Panc1 (cell line): ENCODE results near the gene TSPAN5. TPM values are rescaled to one million over a fixed set of nuclear protein-coding genes. Genes with fewer than 3 reads are reported as not detected.

Experiments used
- ATAC-seq: fragments of 200-7000 bp; cut with Tn5 transposase; 2 replicates; pipeline ENCODE4 v1.9.1; 2020; ENCODE audit warnings: mild to moderate bottlenecking, moderate library complexity
- BruUV-seq: library from RNA; stranded (reverse); fragments of 400-500 nt; replicated peaks from 2 replicates; lab custom pipeline; 2021; lab: Mats Ljungman, UMichigan
- CTCF ChIA-PET: fragments of 300-600 bp; sonication (Branson Sonifier 250); formaldehyde crosslinking; loops from one replicate; lab custom pipeline; 2022; ENCODE audit warnings: antibody characterized with exemption; lab: Charles Lee
- POLR2A ChIA-PET: fragments of 300-600 bp; sonication (Branson Sonifier 250); formaldehyde crosslinking; loops from one replicate; lab custom pipeline; 2022; ENCODE audit warnings: antibody characterized with exemption; lab: Charles Lee
- DNase-seq: peaks from one replicate; pipeline ENCODE4 v3.0.0-alpha.2; 2010; ENCODE audit warnings: low read depth, low spot score
- H3K27ac ChIP-seq: 2 replicates; pipeline ENCODE4 v1.5.1; 2011; ENCODE audit warnings: mild to moderate bottlenecking, low read length, inconsistent platforms
- H3K27me3 ChIP-seq: fragments of 200-500 bp; sonication (Bioruptor generic); 2 replicates; pipeline ENCODE4 v1.6.0; 2014; ENCODE audit warnings: low read length, inconsistent platforms; ENCODE audit not compliant: control insufficient read depth, insufficient read depth
- H3K36me3 ChIP-seq: fragments of 200-500 bp; sonication (Bioruptor generic); 2 replicates; pipeline ENCODE4 v1.5.1; 2014; ENCODE audit warnings: inconsistent platforms, mild to moderate bottlenecking, low read length, moderate library complexity; ENCODE audit not compliant: control insufficient read depth, insufficient read depth
- H3K4me1 ChIP-seq: 2 replicates; pipeline ENCODE4 v1.5.1; 2011; ENCODE audit warnings: inconsistent platforms, mild to moderate bottlenecking, low read length, moderate library complexity; ENCODE audit not compliant: control insufficient read depth, insufficient read depth
- H3K4me3 ChIP-seq, 2 experiments: 2 replicates each; pipeline ENCODE4 v1.5.1; 2011 to 2012; ENCODE audit warnings: low read depth in 2 of 2, low read length in 2 of 2, mild to moderate bottlenecking in 2 of 2, inconsistent platforms in 1 of 2, moderate library complexity in 1 of 2
- H3K9me3 ChIP-seq: fragments of 200-500 bp; sonication (Bioruptor generic); 2 replicates; pipeline ENCODE4 v1.5.1; 2014; ENCODE audit warnings: low read depth, mild to moderate bottlenecking, inconsistent platforms, low read length, moderate library complexity; ENCODE audit not compliant: control insufficient read depth, insufficient read depth
- POLR2AphosphoS5 ChIP-seq: IDR thresholded peaks from 2 replicates; pipeline ENCODE4 v1.6.1; 2012; ENCODE audit warnings: mild to moderate bottlenecking, low read depth, low read length, moderate library complexity
- SIN3A ChIP-seq: IDR thresholded peaks from 2 replicates; pipeline ENCODE4 v1.6.1; 2012; ENCODE audit warnings: low read depth, mild to moderate bottlenecking, low read length, moderate library complexity, borderline replicate concordance; ENCODE audit not compliant: insufficient read depth
- TCF7L2 ChIP-seq: IDR thresholded peaks from 2 replicates; pipeline ENCODE4 v1.6.1; 2011; ENCODE audit warnings: mild to moderate bottlenecking, low read depth, low read length, inconsistent platforms
- in situ Hi-C: cut with HindIII; loops from 2 replicates; pipeline ENCODE4 v1.10.0; 2016; ENCODE audit warnings: low sequenced_read_pairs, low pct_unique_long_range_greater_than_20kb
- intact Hi-C: fragments of 100-400 bp; cut with micrococcal nuclease; formaldehyde crosslinking; loops from one replicate; pipeline ENCODE4 v1.10.0; 2022; ENCODE audit not compliant: unreplicated experiment
- total RNA-seq: library from RNA; stranded (reverse); gene quantifications from one replicate; pipeline ENCODE4 v1.2.1, GENCODE V29; 2021; ENCODE audit not compliant: unreplicated experiment
- TF ChIP-seq, protein P1 (sequence below): fragments of 450-650 bp; IDR thresholded peaks from 2 replicates; pipeline ENCODE4 v1.5.1; 2017; ENCODE audit warnings: mild to moderate bottlenecking
- TF ChIP-seq, protein P2 (sequence below), 2 experiments: IDR thresholded peaks; 2 replicates each; pipeline ENCODE4 v1.6.1; 2011 to 2012; ENCODE audit warnings: low read depth in 2 of 2, control low read depth in 1 of 2, low read length in 1 of 2, mild to moderate bottlenecking in 1 of 2, moderate library complexity in 1 of 2; ENCODE audit not compliant: insufficient read depth in 1 of 2

The TSPAN5 gene
- total RNA-seq, 1 experiment from 2014 or later = 61.9 TPM

DNA sequence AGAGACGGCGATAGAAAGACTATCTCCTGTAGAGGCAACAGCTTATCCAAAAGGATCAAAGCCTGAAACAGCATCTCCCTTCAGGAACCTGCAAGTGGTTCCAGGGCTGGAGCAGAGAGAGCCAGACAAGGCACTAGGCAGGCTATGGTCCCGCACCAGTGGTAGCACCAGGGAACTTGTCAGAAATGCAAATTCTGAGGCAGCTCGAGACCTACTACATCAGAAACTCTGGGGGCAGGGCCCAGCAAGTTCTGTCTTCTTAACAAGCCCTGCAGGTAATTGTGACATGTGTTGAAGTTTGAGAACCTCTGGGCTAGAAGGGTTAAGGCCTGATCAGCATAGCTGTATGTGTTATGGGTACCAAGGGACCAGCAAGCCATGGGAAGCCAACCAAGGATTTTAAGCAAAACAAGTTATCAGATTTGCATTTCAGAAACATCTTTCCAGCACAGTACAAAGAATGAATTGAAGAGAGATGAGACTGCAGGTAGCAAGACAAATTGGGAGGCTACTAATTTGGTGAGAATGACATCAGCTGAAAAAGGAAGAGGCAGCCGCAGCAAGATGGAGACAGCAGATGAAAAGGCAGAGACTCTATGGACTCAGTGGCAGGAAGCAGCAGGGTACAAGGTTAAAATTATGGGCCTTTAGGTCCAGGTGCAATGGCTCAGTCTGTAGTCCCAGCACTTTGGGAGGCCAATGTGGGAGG is 139.7 kb downstream of the TSPAN5 start:
- H3K9me3 ChIP-seq = no peaks in the 10 kb centered on the region
- no TSS peak for BruUV-seq
- no peak overlapping the region for H3K27ac ChIP-seq
- ChIA-PET POLR2A (interaction anchor here (0.5 kb wide), 1 partner anchor 26 kb away, joined by 3 read pairs; no protein-coding TSS in a partner anchor), CTCF (no interaction called here)
- H3K36me3 ChIP-seq = no peaks in the 10 kb centered on the region
- TF ChIP-seq, protein P1, sequence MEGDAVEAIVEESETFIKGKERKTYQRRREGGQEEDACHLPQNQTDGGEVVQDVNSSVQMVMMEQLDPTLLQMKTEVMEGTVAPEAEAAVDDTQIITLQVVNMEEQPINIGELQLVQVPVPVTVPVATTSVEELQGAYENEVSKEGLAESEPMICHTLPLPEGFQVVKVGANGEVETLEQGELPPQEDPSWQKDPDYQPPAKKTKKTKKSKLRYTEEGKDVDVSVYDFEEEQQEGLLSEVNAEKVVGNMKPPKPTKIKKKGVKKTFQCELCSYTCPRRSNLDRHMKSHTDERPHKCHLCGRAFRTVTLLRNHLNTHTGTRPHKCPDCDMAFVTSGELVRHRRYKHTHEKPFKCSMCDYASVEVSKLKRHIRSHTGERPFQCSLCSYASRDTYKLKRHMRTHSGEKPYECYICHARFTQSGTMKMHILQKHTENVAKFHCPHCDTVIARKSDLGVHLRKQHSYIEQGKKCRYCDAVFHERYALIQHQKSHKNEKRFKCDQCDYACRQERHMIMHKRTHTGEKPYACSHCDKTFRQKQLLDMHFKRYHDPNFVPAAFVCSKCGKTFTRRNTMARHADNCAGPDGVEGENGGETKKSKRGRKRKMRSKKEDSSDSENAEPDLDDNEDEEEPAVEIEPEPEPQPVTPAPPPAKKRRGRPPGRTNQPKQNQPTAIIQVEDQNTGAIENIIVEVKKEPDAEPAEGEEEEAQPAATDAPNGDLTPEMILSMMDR = no peak
- TF ChIP-seq, protein P2, sequence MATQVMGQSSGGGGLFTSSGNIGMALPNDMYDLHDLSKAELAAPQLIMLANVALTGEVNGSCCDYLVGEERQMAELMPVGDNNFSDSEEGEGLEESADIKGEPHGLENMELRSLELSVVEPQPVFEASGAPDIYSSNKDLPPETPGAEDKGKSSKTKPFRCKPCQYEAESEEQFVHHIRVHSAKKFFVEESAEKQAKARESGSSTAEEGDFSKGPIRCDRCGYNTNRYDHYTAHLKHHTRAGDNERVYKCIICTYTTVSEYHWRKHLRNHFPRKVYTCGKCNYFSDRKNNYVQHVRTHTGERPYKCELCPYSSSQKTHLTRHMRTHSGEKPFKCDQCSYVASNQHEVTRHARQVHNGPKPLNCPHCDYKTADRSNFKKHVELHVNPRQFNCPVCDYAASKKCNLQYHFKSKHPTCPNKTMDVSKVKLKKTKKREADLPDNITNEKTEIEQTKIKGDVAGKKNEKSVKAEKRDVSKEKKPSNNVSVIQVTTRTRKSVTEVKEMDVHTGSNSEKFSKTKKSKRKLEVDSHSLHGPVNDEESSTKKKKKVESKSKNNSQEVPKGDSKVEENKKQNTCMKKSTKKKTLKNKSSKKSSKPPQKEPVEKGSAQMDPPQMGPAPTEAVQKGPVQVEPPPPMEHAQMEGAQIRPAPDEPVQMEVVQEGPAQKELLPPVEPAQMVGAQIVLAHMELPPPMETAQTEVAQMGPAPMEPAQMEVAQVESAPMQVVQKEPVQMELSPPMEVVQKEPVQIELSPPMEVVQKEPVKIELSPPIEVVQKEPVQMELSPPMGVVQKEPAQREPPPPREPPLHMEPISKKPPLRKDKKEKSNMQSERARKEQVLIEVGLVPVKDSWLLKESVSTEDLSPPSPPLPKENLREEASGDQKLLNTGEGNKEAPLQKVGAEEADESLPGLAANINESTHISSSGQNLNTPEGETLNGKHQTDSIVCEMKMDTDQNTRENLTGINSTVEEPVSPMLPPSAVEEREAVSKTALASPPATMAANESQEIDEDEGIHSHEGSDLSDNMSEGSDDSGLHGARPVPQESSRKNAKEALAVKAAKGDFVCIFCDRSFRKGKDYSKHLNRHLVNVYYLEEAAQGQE (IDR thresholded peaks at IDR 0.05; ENCODE audit: insufficient read depth in 1 of 2, low read depth in 2 of 2, low read length in 1 of 2) = no peak
- TF ChIP-seq TCF7L2 = no peak
- TF ChIP-seq SIN3A = no peak
- TF ChIP-seq POLR2AphosphoS5 = no peak
- H3K4me3 ChIP-seq = no peak overlapping the region
- in situ Hi-C loops (no loop called here), intact Hi-C loops (no loop called here)
- no peak for ATAC-seq
- H3K4me1 ChIP-seq = peaks cover 30% of the 10 kb centered on the region
- DNase-seq = no peak
- no peaks in the 10 kb centered on the region for H3K27me3 ChIP-seq

DNA sequence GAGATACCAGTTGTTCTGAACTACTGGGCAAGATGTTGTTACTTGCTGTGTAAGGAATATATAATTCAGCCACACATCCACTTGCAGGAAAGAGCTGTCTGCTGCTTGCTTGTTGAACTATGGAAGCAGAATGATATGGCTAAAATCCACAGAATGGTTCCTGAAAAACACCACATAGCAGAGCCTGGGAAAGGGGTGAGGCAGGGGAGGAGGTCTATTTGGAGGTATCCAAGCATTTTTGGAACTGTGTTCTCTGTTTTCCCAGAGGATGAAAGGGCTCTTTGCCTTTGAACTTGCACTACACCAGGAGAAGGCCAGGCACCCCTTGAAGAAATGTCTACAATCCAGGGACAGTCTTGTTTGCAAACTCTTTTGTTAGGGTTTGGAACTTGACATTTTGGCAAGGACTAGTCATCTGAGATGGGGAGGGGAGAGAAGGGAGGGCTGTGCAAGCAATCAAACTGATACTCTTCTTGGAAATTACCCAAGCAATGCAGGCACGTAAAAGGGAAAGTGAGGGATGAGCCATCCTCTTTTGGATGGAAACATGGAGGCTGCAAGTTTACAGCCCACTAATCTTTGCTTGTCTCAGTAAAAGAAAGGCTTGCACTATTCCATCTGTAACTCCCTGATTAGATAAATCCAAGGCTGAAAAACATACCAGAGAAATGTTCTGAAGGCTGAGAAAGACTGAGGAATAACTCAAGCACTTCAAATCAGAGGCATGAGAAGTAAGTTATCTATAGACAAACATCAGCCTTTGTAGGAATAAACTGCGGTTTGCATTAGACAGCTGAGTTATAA is 141.0 kb downstream of the TSPAN5 start:
- ATAC-seq = no peak
- intact Hi-C loops (no loop called here), in situ Hi-C loops (no loop called here)
- Histone ChIP-seq H3K9me3 (no peaks in the 10 kb centered on the region), H3K36me3 (no peaks in the 10 kb centered on the region), H3K4me3 (no peak overlapping the region), H3K27ac (no peak overlapping the region), H3K4me1 (peaks cover 20% of the 10 kb centered on the region), H3K27me3 (no peaks in the 10 kb centered on the region)
- ChIA-PET POLR2A (interaction anchor here (0.6 kb wide), 1 partner anchor 367 kb away, joined by 4 read pairs; no protein-coding TSS in a partner anchor), CTCF (no interaction called here)
- TF ChIP-seq, protein P1 = no peak
- no peak for TF ChIP-seq SIN3A
- TF ChIP-seq, protein P2 (IDR thresholded peaks at IDR 0.05; ENCODE audit: insufficient read depth in 1 of 2, low read depth in 2 of 2, low read length in 1 of 2) = no peak
- no peak for TF ChIP-seq TCF7L2
- TF ChIP-seq POLR2AphosphoS5 = no peak
- BruUV-seq = no TSS peak
- no peak for DNase-seq
